Jurkat, Clone E6-1 (cell line): ENCODE data around the gene MRGPRG.
A peak's percentile ranks its signal among the peaks of the same experiment; 100 is the strongest.
"Not testable (repeated sequence)": the region's sequence is repeated elsewhere in the genome, so short reads cannot be mapped to it uniquely, and the experiment has no call there.

Source experiments
- DNase-seq: peaks from one replicate; pipeline ENCODE4 v3.0.0-alpha.2; 2011; ENCODE audit warnings: low read depth, low spot score
- H3K4me3 ChIP-seq: 2 replicates; pipeline ENCODE4 v1.5.1; 2011; ENCODE audit warnings: mild to moderate bottlenecking, low read length, control low read depth, moderate library complexity

The MRGPRG gene

DNA sequence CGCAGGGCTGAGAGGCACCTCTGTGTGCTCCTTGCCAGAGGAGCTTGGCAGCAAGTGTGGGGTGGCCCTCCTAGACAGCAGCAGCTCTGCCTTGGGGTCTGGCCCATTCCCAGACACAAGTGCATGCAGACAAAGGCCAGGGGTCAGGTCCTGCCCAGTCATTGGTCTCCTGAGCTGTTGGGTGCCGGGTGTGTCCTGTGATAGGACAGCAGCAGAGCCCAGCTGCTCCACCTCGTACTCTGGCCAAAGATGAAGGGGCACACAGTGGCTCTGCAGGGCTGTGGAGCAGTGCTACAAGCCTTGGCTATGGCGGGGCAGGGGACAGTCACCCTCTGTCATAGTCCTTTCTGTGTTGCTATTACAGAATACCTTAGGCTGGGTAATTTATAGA, 36.2 kb downstream of the MRGPRG start:
- no peak for DNase-seq
- H3K4me3 ChIP-seq: no peak overlapping the region

GRCh38 chr11:3181725-3182461, 36.7 kb downstream of the MRGPRG start:
- H3K4me3 ChIP-seq: no peak overlapping the region
- no peak for DNase-seq

- H3K4me3 ChIP-seq: no peak overlapping the region
- no peak for DNase-seq
These were observed 37.7 kb downstream of the MRGPRG start for GRCh38 chr11:3180869-3181268.

GRCh38 chr11:3178349-3178748, 40.3 kb downstream of the MRGPRG start:
- no peak for DNase-seq
- no peak overlapping the region for H3K4me3 ChIP-seq

- DNase-seq: no peak
- no peak overlapping the region for H3K4me3 ChIP-seq
These were observed 40.7 kb downstream of the MRGPRG start for GRCh38 chr11:3177931-3178330.

- H3K4me3 ChIP-seq: no peak overlapping the region
- DNase-seq: no peak
These were observed 42.1 kb downstream of the MRGPRG start for GRCh38 chr11:3176487-3176886.

DNA sequence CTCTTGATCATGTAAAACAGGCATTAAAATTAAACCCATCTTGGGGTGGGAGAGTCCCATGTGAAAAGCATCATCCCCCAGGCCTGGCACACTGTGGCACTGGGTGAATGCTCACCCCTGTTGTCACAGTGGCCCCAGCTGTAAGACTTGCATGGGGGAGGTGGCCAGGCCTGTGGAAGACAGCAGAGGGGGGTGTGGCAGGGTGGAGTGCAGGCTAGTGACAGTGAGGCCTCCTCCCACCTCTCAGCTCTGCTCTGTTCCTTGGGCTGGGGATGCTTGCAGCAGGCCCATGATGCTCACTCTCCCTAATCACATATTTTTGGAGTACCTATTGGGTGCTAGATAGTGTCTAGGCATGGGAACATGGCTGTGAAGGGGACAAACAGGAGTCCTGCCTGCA, 43.4 kb downstream of the MRGPRG start:
- DNase-seq: no peak
- no peak overlapping the region for H3K4me3 ChIP-seq

DNA sequence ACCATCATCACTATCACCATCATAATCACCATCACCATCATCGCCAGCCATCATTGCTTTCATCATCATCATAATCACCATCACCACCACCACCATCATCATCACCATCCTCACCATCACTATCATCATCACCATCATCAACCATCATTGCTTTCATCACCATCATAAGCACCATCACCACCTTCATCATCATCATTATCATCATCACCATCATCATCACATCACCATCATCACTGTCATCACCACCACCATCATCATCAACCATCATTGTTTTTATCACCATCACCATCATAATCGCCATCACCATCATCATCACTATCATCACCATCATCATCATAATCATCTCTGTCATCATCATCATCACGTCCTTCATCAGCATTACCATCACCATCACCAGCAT, 44.2 kb downstream of the MRGPRG start:
- no peak overlapping the region for H3K4me3 ChIP-seq

GRCh38 chr11:3173795-3174194, 44.8 kb downstream of the MRGPRG start:
- H3K4me3 ChIP-seq: no peak overlapping the region
- no peak for DNase-seq

More for the DNA sequence above, 44.2 kb downstream of the MRGPRG start:
- no peak for DNase-seq

DNA sequence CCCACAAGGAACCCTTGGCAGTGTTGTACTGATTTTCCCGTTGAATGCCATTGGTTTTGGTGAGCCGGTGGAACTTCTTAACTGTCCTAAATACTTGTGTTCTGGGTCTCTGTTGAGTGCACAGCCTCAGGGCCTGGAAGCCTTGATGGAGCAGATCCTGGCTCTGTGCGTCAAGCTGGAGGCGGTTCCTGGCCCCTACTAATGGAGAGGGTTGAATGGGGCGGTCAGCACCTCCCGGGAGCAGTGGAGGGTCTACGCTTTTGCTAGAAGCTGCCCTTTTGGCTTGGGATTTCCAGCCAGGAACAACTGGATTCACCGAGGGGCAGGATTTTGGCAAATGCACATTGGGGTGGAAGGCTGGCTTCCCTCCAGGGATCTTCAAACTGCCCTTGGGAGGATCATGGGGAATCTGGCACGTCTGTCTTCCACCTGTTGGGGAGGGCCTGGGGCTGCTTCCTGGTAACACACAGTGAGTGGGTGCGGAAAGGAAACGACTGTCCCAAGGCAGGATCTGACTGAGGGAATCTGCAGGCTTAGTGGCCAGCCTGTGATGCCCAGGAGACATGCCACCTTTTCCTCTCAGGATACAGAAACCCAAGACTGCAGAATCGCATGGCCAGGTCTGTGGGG, 46.6 kb downstream of the MRGPRG start:
- no peak overlapping the region for H3K4me3 ChIP-seq
- DNase-seq: no peak

GRCh38 chr11:3170756-3171650, 47.6 kb downstream of the MRGPRG start:
- H3K4me3 ChIP-seq: peak overlapping the region; percentile 50
- peak; percentile 91 for DNase-seq

DNA sequence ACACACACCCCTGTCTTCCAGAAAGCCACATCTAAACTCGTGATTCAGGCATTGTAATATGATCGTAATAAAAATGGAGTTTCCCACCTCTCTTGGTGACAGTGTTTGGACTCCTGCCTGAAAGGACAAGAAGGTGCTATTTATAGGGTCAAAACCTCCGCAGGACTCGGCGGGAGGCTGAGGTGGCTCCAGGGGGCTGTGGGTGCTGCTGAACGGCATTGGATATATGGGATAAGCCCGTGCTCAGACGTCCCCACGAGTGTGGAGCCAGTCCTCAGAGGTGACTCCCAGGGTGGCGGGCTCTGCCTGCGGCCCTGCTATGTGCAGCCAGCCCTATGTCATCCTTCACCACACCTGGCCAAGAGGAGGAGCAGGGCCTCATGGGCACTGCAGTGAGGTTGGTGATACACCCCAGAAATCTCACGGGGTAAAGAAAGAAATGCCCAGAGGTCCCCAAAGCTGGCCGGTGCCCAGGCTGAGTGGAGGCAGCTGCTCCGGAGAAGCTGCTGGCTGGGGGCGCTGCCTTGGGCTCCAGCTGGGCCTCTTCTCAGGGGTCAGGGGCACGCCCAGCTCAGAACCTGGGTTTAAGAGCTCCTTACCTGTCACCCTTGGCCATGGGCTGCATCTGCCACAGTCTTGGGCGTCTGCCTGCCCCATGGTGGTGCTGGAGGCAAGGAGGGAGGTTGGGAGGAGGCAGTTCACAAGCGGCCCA, 48.4 kb downstream of the MRGPRG start:
- no peak for DNase-seq
- H3K4me3 ChIP-seq: peak overlapping the region; percentile 50

- peak overlapping the region; percentile 50 for H3K4me3 ChIP-seq
- DNase-seq: no peak
These were observed 49.2 kb downstream of the MRGPRG start for GRCh38 chr11:3169255-3170043.

GRCh38 chr11:3168742-3169254, 49.8 kb downstream of the MRGPRG start:
- not testable (repeated sequence) for DNase-seq, H3K4me3 ChIP-seq
